HG03442 (cell line): ENCODE measurements around the gene AMPD1.

Experiments
- ATAC-seq: cut with Tn5 transposase; IDR thresholded peaks from one replicate; pipeline ENCODE4 v1.9.1; 2021; ENCODE audit warnings: mild to moderate bottlenecking, moderate library complexity; ENCODE audit not compliant: unreplicated experiment

Gene AMPD1

GRCh38 chr1:114641377-114641776 lies 54.0 kb downstream of the AMPD1 start:
- no peak for ATAC-seq

GRCh38 chr1:114638910-114639309 lies 56.4 kb downstream of the AMPD1 start:
- ATAC-seq: no peak

- no peak for ATAC-seq
Measured at GRCh38 chr1:114632427-114632826, 62.9 kb downstream of the AMPD1 start.

- ATAC-seq: no peak
Measured at GRCh38 chr1:114627107-114627506, 68.2 kb downstream of the AMPD1 start.

DNA sequence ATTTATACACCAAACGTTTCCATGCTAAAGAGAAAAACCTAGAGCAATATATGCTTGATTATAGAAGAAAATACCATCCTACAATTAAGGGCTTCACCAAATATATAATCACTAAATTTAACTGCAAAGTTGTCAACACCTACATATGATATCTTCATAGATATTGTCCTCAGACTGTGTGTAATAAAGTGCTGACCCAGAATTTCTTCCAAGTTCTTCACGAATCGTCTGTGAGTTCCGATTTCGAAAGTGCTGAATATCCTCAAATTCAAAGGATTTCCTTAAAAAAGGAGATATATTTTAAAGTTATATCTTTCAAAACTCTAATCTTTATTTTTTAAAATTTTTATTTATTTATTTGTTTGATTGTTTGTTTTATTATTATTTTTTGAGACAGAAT lies 72.0 kb downstream of the AMPD1 start:
- no peak for ATAC-seq
